PC-9 (cell line): ENCODE results near the gene PORCN. TPM values are rescaled to one million over a fixed set of nuclear protein-coding genes. Genes with fewer than 3 reads are reported as not detected.

Experiments used
- BruUV-seq: library from RNA; stranded (reverse); fragments of 400-500 nt; replicated peaks from 2 replicates; lab custom pipeline; 2021; lab: Mats Ljungman, UMichigan
- CTCF ChIA-PET: fragments of 300-600 bp; sonication (Branson Sonifier 250); formaldehyde crosslinking; loops from one replicate; lab custom pipeline; 2022; ENCODE audit warnings: antibody characterized with exemption; lab: Charles Lee
- POLR2A ChIA-PET: fragments of 300-600 bp; sonication (Branson Sonifier 250); formaldehyde crosslinking; loops from one replicate; lab custom pipeline; 2022; ENCODE audit warnings: antibody characterized with exemption; ENCODE audit not compliant: unreplicated experiment; lab: Charles Lee
- DNase-seq, 2 experiments: peaks; one replicate each; pipeline versions ENCODE4 v3.0.0 to v3.0.0-alpha.2; 2015 to 2022; ENCODE audit warnings: mixed read lengths in 1 of 2
- H2AFZ ChIP-seq: fragments of 200-600 bp; sonication (generic); 2 replicates; pipeline ENCODE4 v1.8.1; 2017; ENCODE audit warnings: antibody characterized with exemption
- H3F3A ChIP-seq: fragments of 200-600 bp; sonication (generic); 2 replicates; pipeline ENCODE4 v1.8.1; 2017; ENCODE audit warnings: antibody characterized with exemption, mild to moderate bottlenecking, low read depth; ENCODE audit not compliant: insufficient read depth
- H3K27ac ChIP-seq: fragments of 200-600 bp; sonication (generic); 2 replicates; pipeline ENCODE4 v1.6.1; 2016; ENCODE audit warnings: mixed run types
- H3K27me3 ChIP-seq: fragments of 200-600 bp; sonication (generic); 2 replicates; pipeline ENCODE4 v1.6.1; 2016; ENCODE audit warnings: low read depth, mixed run types; ENCODE audit not compliant: insufficient read depth
- H3K36me3 ChIP-seq: fragments of 200-600 bp; sonication (generic); 2 replicates; pipeline ENCODE4 v1.6.1; 2016; ENCODE audit warnings: low read depth, mixed run types
- H3K4me1 ChIP-seq: fragments of 200-600 bp; sonication (generic); replicated peaks from 2 replicates; pipeline ENCODE4 v1.6.1; 2016; ENCODE audit warnings: mixed run types; ENCODE audit not compliant: insufficient read depth
- H3K4me2 ChIP-seq: fragments of 200-600 bp; sonication (generic); 2 replicates; pipeline ENCODE4 v1.6.1; 2017; ENCODE audit warnings: mixed run types
- H3K4me3 ChIP-seq: fragments of 200-600 bp; sonication (generic); 2 replicates; pipeline ENCODE4 v1.6.1; 2016; ENCODE audit warnings: mixed run types
- H3K79me2 ChIP-seq: fragments of 200-600 bp; sonication (generic); 2 replicates; pipeline ENCODE4 v1.6.1; 2017; ENCODE audit warnings: low read depth, mixed run types
- H3K9me2 ChIP-seq: fragments of 200-600 bp; sonication (generic); 2 replicates; pipeline ENCODE4 v1.8.1; 2017; ENCODE audit warnings: mild to moderate bottlenecking; ENCODE audit not compliant: insufficient read depth
- H3K9me3 ChIP-seq: fragments of 200-600 bp; sonication (generic); 2 replicates; pipeline ENCODE4 v1.8.1; 2016; ENCODE audit warnings: low read depth; ENCODE audit not compliant: insufficient read depth
- H4K20me1 ChIP-seq: fragments of 200-600 bp; sonication (generic); 2 replicates; pipeline ENCODE4 v1.8.1; 2017; ENCODE audit not compliant: insufficient read depth
- EZH2 ChIP-seq: fragments of 200-600 bp; sonication (generic); IDR thresholded peaks from 2 replicates; pipeline ENCODE4 v1.8.0; 2017; ENCODE audit warnings: antibody characterized with exemption, low read depth
- intact Hi-C: fragments of 100-400 bp; cut with micrococcal nuclease; formaldehyde crosslinking; loops from one replicate; pipeline ENCODE4 v1.10.0; 2022; ENCODE audit not compliant: unreplicated experiment
- total RNA-seq: library from RNA; stranded (reverse); gene quantifications from 2 replicates; pipeline ENCODE4 v1.2.3, GENCODE V29; 2021
- TF ChIP-seq, protein P1 (sequence below): fragments of 200-600 bp; sonication (generic); conservative IDR thresholded peaks from 2 replicates; pipeline ENCODE4 v1.6.1; 2017; ENCODE audit warnings: mixed run types, antibody characterized with exemption, mild to moderate bottlenecking, moderate library complexity

Gene PORCN
- total RNA-seq, 1 experiment from 2014 or later, result 11.9 TPM

DNA sequence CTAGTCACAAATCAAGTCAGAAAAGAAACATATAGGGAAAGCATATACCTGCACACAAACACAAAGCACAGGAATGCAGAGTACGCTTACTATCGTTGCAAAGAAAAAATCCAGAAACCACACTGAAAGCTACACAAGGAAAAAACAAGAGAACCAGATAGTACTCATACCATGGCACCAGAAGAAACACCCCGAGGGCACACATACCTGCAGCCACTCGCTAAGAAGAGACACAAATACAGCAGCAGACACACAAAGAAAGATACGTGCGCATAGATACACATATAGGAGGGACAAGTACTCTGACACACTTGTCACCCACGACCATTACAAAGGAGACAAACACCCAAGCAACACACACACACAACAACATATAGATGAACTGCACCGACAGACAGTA is 37.3 kb upstream of the PORCN start:
- Histone ChIP-seq H3K9me2 (no peaks in the 10 kb centered on the region), H3K9me3 (no peaks in the 10 kb centered on the region), H3K27me3 (no peaks in the 10 kb centered on the region), H3K4me1 (no peaks in the 10 kb centered on the region), H2AFZ (no peak overlapping the region), H3K27ac (no peak overlapping the region), H3K4me2 (no peak overlapping the region), H3K79me2 (peaks cover 4% of the 10 kb centered on the region), H4K20me1 (no peaks in the 10 kb centered on the region), H3K36me3 (no peaks in the 10 kb centered on the region), H3K4me3 (no peak overlapping the region), H3F3A (no peaks in the 10 kb centered on the region)
- no TSS peak for BruUV-seq
- DNase-seq, result no peak
- intact Hi-C loops, result no loop called here
- TF ChIP-seq EZH2, result no peak
- TF ChIP-seq, protein P1, sequence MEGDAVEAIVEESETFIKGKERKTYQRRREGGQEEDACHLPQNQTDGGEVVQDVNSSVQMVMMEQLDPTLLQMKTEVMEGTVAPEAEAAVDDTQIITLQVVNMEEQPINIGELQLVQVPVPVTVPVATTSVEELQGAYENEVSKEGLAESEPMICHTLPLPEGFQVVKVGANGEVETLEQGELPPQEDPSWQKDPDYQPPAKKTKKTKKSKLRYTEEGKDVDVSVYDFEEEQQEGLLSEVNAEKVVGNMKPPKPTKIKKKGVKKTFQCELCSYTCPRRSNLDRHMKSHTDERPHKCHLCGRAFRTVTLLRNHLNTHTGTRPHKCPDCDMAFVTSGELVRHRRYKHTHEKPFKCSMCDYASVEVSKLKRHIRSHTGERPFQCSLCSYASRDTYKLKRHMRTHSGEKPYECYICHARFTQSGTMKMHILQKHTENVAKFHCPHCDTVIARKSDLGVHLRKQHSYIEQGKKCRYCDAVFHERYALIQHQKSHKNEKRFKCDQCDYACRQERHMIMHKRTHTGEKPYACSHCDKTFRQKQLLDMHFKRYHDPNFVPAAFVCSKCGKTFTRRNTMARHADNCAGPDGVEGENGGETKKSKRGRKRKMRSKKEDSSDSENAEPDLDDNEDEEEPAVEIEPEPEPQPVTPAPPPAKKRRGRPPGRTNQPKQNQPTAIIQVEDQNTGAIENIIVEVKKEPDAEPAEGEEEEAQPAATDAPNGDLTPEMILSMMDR, result no peak
- CTCF ChIA-PET, result no interaction called here
- POLR2A ChIA-PET, result no interaction called here

DNA sequence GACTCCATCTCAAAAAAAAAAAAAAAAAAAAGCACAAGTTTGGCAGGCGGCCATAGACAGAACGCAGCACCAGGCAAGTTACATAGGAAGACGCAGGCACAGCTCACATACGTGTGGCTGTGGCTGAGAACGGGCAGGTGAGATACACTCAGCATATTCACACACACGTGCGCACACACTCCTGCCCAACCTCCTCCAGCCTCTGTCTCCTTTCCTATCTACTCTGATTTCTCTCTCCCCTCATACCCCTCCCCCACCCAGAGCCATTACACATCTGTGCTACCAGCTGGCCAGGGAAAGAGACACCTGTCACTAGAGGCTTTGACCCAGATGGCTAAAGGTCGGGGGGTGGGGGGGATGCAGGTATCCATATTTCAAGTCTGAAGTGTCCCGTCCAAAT is 36.6 kb upstream of the PORCN start:
- H3K4me3 ChIP-seq, result no peak overlapping the region
- H3K9me2 ChIP-seq, result no peaks in the 10 kb centered on the region
- POLR2A ChIA-PET, result no interaction called here
- H3F3A ChIP-seq, result no peaks in the 10 kb centered on the region
- H3K9me3 ChIP-seq, result no peaks in the 10 kb centered on the region
- intact Hi-C loops, result no loop called here
- no peak overlapping the region for H3K4me2 ChIP-seq
- H4K20me1 ChIP-seq, result no peaks in the 10 kb centered on the region
- TF ChIP-seq EZH2, result no peak
- TF ChIP-seq, protein P1, result no peak
- peaks cover 11% of the 10 kb centered on the region for H3K79me2 ChIP-seq
- H3K27me3 ChIP-seq, result no peaks in the 10 kb centered on the region
- H3K36me3 ChIP-seq, result no peaks in the 10 kb centered on the region
- CTCF ChIA-PET, result no interaction called here
- no peak overlapping the region for H3K27ac ChIP-seq
- H3K4me1 ChIP-seq, result no peaks in the 10 kb centered on the region
- DNase-seq, result no peak
- no peak overlapping the region for H2AFZ ChIP-seq
- no TSS peak for BruUV-seq

DNA sequence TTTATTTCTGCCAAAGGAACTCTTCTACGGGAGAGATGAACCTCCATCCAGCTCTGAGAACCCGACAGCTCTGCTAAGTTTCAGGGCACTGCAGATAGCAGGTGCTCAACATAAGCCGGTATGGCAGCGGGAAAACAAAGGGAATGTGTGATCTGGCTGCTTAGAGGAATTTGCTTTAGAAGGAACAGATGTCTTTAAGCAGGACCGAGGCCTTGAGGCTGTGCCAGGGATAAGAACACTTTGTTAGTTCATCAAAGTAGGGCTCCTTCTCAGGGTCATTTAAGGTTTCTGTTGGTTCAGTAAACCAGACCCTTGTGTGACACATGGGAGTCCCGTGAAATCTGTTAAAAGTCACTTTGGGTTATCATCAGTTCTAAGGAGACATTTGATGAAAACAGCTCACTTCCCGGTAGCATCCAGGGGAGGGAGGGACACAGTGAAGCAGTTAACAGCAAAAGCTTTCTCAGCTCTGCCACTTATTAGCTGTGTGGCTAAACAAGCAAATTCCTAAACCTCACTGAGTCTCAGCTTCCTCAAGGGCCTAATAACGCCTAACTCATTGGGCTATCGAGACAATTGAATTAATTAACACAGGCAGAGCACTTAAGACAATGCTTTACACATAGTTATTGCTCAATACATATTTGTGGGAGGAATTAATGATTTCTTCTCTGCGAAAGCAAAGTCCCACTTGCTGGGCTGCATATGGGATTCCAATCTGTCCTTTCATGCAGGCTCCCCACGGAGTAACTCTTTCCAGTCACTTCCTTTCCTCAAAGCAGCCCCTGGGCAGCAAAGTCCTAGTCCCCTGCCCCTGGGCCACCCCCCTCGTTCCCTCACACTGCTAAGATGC is 35.7 kb upstream of the PORCN start:
- DNase-seq, result no peak
- BruUV-seq, result no TSS peak
- ChIA-PET POLR2A (no interaction called here), CTCF (no interaction called here)
- H3K27me3 ChIP-seq, result no peaks in the 10 kb centered on the region
- no peak overlapping the region for H2AFZ ChIP-seq
- no peaks in the 10 kb centered on the region for H3F3A ChIP-seq
- no peaks in the 10 kb centered on the region for H3K4me1 ChIP-seq
- H4K20me1 ChIP-seq, result no peaks in the 10 kb centered on the region
- H3K27ac ChIP-seq, result no peak overlapping the region
- H3K9me3 ChIP-seq, result no peaks in the 10 kb centered on the region
- no peak for TF ChIP-seq EZH2
- TF ChIP-seq, protein P1, result no peak
- intact Hi-C loops, result no loop called here
- no peak overlapping the region for H3K4me3 ChIP-seq
- H3K36me3 ChIP-seq, result no peaks in the 10 kb centered on the region
- H3K79me2 ChIP-seq, result peaks cover 19% of the 10 kb centered on the region
- H3K4me2 ChIP-seq, result no peak overlapping the region
- no peaks in the 10 kb centered on the region for H3K9me2 ChIP-seq
